ENCODE data around the gene HBZ. TPM values are rescaled to one million over a fixed set of nuclear protein-coding genes. Genes with fewer than 3 reads are reported as not detected.
A peak's percentile ranks its signal among the peaks of the same experiment; 100 is the strongest.

Gene HBZ
- total RNA-seq, 1 experiment from 2014 or later: not detected

- BruUV-seq (replicated peaks): no TSS peak
- H4K20me1 ChIP-seq (ENCODE audit: insufficient read depth): no peaks in the 10 kb centered on the region
- no peak overlapping the region for H3K4me3 ChIP-seq (replicated peaks in 1 of 2; ENCODE audit: low read depth in 1 of 2, low read length in 2 of 2)
- ATAC-seq (no peak), DNase-seq (ENCODE audit: low read depth, low spot score) (no peak)
- H3K4me2 ChIP-seq (ENCODE audit: low read length): peak overlapping the region; percentile 53; the same call in 1 of the 2 replicates
- ChIA-PET CTCF (no interaction called here), RAD21 (ENCODE audit: low non-redundant PET in 1 of 2, low total read pairs in 2 of 2, uncharacterized antibody in 2 of 2, unreplicated experiment in 2 of 2) (no interaction called here), POLR2A (no interaction called here)
- H3K9me2 ChIP-seq (ENCODE audit: insufficient read depth): no peaks in the 10 kb centered on the region
- H2AFZ ChIP-seq (ENCODE audit: low read depth, low read length, poor library complexity, severe bottlenecking): no peak overlapping the region
- H3K27me3 ChIP-seq (ENCODE audit: insufficient read depth, low read length): no peaks in the 10 kb centered on the region
- no peak for TF ChIP-seq MAX (IDR thresholded peaks at IDR 0.05)
- no peak for TF ChIP-seq POLR2A (IDR thresholded peaks at IDR 0.05; ENCODE audit: borderline replicate concordance, extremely low read depth, insufficient read depth, insufficient read length)
- TF ChIP-seq TCF7L2 (IDR thresholded peaks at IDR 0.05; ENCODE audit: borderline replicate concordance, extremely low read depth, insufficient read depth, insufficient read length): no peak
- no peak for TF ChIP-seq ZBTB33 (IDR thresholded peaks at IDR 0.05; ENCODE audit: extremely low read depth, insufficient replicate concordance, low read length)
- TF ChIP-seq EGR1 (IDR thresholded peaks at IDR 0.05; ENCODE audit: low read depth): no peak
- TF ChIP-seq SRF (IDR thresholded peaks at IDR 0.05; ENCODE audit: low read depth): no peak
- TF ChIP-seq EZH2phosphoT487 (IDR thresholded peaks at IDR 0.05; ENCODE audit: borderline replicate concordance): no peak
- TF ChIP-seq ZNF274 (IDR thresholded peaks at IDR 0.05; ENCODE audit: low read depth, low read length): no peak
- no peak for TF ChIP-seq REST (IDR thresholded peaks at IDR 0.05; ENCODE audit: low read depth)
- TF ChIP-seq SIN3A (IDR thresholded peaks at IDR 0.05; ENCODE audit: low read depth): no peak
- TF ChIP-seq RAD21 (IDR thresholded peaks at IDR 0.05; ENCODE audit: low read depth): no peak
- no peak for TF ChIP-seq EZH2 (IDR thresholded peaks at IDR 0.05)
- TF ChIP-seq CBX3 (IDR thresholded peaks at IDR 0.05; ENCODE audit: low read depth): no peak
- TF ChIP-seq JUND (IDR thresholded peaks at IDR 0.05): no peak
- no peak for TF ChIP-seq SP1 (IDR thresholded peaks at IDR 0.05; ENCODE audit: low read depth)
- no peak for TF ChIP-seq ELF1 (IDR thresholded peaks at IDR 0.05; ENCODE audit: borderline replicate concordance, low read depth)
- no peak for TF ChIP-seq ATF3 (IDR thresholded peaks at IDR 0.05)
- no peak for TF ChIP-seq FOSL1 (IDR thresholded peaks at IDR 0.05; ENCODE audit: low read depth)
- no peak for TF ChIP-seq CEBPB (IDR thresholded peaks at IDR 0.05; ENCODE audit: low read depth)
- no peak overlapping the region for H3K9ac ChIP-seq (ENCODE audit: low read length)
- H3K4me1 ChIP-seq (ENCODE audit: control insufficient read depth in 1 of 2, insufficient read depth in 2 of 2, low read length in 2 of 2): peaks cover 15 to 29% of the 10 kb centered on the region in 2 experiments
- H3K9me3 ChIP-seq (ENCODE audit: control insufficient read depth in 1 of 2, insufficient read depth in 1 of 2, low read depth in 1 of 2, low read length in 2 of 2): no peaks in the 10 kb centered on the region
- intact Hi-C loops (cut with micrococcal nuclease): no loop called here
- no peak overlapping the region for H3K27ac ChIP-seq (ENCODE audit: low read depth, low read length)
- 0 out of 4 replicates have a peak, but pooled peaks cover 0 to 6% of the 10 kb centered on the region in 2 experiments for H3K36me3 ChIP-seq (ENCODE audit: control insufficient read depth in 1 of 2, insufficient read depth in 2 of 2, low read length in 2 of 2)
- no peaks in the 10 kb centered on the region for H3K79me2 ChIP-seq (ENCODE audit: insufficient read depth, low read length)
Measured at GRCh38 chr16:114327-114726, 38.1 kb upstream of the HBZ start.

Data from HCT116 (cell line).